GM21723 (cell line): ENCODE measurements around the gene ENPP3.
"Not testable (repeated sequence)": the region's sequence is repeated elsewhere in the genome, so short reads cannot be mapped to it uniquely, and the experiment has no call there.

Experiments used
- ATAC-seq: cut with Tn5 transposase; IDR thresholded peaks from one replicate; pipeline ENCODE4 v1.9.1; 2021; ENCODE audit warnings: mild to moderate bottlenecking, moderate library complexity; ENCODE audit not compliant: unreplicated experiment

ENPP3 gene

DNA sequence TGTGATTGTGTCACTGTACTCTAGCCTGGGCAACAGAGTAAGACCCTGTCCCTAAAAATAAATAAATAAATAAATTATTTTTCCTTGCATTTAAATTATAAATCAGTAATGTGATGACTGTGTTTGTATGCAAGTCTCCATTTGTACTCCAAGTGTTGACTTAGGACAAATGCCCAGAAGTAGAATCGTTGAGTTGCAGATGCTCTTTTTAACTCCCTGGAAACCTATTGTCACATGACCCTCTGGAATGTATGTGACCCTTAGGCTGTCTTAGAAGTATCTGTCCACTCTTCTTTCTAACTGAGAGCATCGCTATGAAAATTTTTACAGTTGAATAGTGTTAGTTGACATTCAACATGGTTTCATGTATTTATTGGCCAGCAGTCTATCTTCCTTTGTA is 45.3 kb downstream of the ENPP3 start:
- ATAC-seq: no peak

- ATAC-seq: peak; percentile 74
These were observed 46.4 kb downstream of the ENPP3 start for GRCh38 chr6:131683479-131683878.

- ATAC-seq: peak; percentile 65
These were observed 48.2 kb downstream of the ENPP3 start for GRCh38 chr6:131685266-131685780.

- ATAC-seq: no peak
These were observed 49.9 kb downstream of the ENPP3 start for GRCh38 chr6:131687022-131687421.

GRCh38 chr6:131688286-131688685 is 51.2 kb downstream of the ENPP3 start:
- ATAC-seq: peak; percentile 74

- no peak for ATAC-seq
These were observed 54.9 kb downstream of the ENPP3 start for GRCh38 chr6:131692031-131692430.

DNA sequence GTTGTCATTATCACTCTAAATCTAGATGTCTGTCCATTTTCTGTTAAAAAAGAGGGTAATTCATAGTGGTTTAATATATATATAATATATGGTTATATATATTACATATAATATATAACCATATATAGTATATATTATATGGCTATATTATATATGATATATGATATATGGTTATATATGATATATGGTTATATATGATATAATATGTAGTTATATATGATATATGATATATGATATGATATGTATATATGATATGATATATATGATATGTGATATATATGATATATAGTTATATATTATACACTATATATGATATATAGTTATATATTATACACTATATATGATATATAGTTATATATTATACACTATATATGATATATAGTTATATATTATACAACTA is 55.5 kb downstream of the ENPP3 start:
- no peak for ATAC-seq

DNA sequence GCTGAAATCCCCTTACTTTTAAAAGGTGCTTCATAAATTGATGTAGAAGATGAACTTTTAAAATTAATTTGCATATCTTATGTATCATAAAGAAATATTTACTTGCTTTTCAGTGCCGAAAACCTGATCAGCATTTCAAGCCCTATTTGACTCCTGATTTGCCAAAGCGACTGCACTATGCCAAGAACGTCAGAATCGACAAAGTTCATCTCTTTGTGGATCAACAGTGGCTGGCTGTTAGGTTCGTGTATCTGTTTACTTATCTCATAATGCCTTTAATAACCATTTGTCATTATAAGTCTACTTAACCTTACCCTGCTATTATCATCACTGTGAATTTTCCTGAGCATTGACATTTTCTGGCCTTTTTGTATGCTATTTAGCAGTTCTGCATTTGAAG is 56.3 kb downstream of the ENPP3 start:
- no peak for ATAC-seq

DNA sequence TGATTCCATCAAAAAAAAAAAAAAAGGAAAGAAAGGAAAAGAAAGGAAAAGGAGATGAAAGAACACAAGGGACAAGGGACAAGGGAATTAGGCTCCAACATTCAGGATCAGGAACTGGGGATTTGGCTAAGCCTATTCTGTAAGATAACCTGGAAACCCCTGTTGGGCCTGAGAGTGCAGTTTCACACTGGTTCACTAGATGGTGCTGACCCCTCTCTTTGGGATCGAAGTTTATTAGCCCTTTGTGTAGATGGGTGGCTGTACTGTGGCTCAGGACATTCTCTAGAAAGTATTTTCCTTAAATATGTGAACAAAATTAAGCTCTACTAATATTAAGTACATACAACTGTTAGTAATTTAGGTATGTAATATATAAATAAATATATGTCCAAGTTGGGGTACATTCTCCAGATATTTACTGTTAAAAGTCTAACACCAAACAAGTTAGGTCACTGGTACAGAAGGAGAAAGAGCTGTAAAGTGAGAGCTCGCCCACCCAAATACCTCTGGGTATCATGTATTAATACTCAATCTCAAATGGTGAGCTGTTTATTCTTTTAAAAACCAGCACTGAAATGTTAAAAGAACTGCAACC is 57.8 kb downstream of the ENPP3 start:
- peak; percentile 94 for ATAC-seq

DNA sequence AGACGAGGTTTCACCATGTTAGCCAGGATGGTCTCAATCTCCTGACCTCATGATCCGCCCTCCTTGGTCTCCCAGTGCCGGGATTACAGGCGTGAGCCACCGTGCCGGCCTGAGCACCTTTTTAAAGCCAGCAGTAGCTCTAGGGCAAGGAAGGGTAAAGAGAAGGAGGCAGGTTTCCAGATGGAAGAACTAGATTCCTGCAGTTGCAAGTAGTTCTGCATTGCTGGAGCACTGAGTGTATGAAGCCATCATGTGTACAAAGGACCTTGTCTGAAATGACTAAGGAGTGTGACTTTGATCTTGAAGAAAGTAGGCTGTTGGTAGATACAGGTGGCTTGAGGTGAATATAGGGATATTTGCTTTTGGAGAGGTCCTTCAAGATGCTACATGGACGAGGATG is 59.9 kb downstream of the ENPP3 start:
- ATAC-seq: no peak

- not testable (repeated sequence) for ATAC-seq
These were observed 63.7 kb downstream of the ENPP3 start for GRCh38 chr6:131700851-131701250.

GRCh38 chr6:131703905-131704304 is 66.8 kb downstream of the ENPP3 start:
- ATAC-seq: not testable (repeated sequence)

GRCh38 chr6:131710917-131711316 is 73.8 kb downstream of the ENPP3 start, which contains the start of gene CTAGE9:
CTAGE9 (minus strand) TSS chr6:131711017; CDS start chr6:131711017, 0 bp downstream.
- not testable (repeated sequence) for ATAC-seq

DNA sequence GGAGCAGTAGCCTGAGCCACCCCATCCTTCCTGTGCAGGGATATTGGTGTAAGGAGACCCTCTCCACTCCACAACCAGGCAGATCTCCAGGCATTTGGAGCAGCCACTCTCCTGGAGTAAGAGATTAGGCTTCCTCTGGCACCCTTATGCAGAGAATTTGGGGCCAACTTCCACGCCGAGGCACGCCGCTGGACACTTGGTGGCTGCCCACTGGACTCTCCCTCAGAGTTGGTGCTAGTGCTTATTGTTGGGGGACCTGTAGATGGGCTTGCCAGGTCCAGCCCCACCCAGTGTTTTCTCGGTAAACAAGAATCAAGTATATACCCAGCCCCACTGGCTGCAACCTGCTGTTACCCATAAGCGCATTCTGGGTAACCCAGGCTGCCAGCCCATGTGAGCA is 78.5 kb downstream of the ENPP3 start:
- ATAC-seq: peak; percentile 57

DNA sequence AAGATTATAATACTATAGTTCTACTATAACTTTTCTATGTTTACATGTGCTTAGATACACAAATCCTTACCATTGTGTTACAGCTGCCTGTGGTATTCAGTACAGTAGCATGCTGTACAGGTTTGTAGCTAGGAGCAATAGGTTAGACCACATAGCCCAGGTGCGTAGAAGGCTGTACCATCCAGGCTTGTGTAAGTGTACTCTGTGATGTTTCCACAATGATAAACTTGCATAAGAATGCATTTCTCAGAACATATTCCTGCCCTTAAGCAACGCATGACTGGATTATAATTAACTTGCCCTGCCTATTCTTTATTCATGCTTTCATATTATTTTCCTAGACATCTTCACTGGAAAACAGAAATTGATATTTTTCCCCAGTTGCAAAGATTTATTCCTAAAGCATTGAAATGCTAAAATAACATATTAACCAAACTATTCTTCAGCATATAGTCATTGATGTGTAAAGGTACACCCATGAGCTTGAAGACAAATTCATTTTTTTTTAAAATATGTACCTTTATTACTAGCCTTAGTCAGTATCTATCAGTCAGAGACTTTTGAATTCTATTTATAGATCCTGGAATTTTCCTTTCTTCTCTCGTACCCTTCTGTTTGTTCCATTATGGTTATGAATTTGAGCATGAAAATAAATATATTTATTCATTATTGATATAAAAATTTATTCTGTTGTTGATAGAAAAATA is 80.9 kb downstream of the ENPP3 start:
- ATAC-seq: no peak

DNA sequence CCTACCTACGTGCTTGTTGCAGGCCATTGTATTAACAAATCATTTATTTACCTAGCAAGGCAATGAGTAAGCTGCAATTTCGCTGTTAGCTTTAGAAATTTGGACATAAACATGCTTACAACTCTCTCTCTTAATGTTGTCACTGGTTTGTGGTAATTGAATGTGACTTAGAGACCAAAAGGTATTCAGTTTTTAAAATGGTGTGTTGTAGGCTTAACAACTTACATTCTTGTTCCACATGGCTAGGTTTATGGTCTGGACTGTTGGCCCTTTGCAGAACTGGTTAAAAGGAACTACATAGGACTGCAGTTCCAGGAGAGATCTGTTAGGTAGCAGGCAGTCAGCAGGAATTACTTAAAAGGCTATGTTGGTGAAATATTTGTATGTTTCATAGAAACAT is 84.1 kb downstream of the ENPP3 start:
- ATAC-seq: no peak

- ATAC-seq: no peak
These were observed 87.0 kb downstream of the ENPP3 start for GRCh38 chr6:131724114-131724513.

- ATAC-seq: no peak
These were observed 90.4 kb downstream of the ENPP3 start for GRCh38 chr6:131727467-131727866.

GRCh38 chr6:131727868-131728267 is 90.8 kb downstream of the ENPP3 start:
- no peak for ATAC-seq

GRCh38 chr6:131728296-131728939 is 91.3 kb downstream of the ENPP3 start:
- no peak for ATAC-seq

- no peak for ATAC-seq
These were observed 92.4 kb downstream of the ENPP3 start for GRCh38 chr6:131729550-131729949.

DNA sequence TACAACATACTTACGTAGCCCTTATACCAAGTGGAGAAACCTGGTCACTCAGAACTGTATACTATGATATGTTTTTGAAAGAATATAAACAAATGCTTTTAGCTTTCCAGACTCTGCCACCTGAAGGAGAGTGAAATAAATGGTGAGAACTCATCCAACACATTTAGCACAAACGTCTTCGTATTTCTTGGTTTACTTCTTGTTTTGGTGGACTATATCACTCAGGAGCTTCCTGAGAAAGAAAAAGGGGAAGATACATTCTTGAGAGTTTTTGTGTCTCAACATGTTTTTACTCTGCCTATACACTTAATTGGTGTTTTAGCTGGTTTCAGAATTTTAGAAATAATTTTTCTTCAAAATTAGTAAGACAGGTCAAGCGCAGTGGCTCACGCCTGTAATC is 93.2 kb downstream of the ENPP3 start:
- no peak for ATAC-seq
